Vagina (tissue), 2 donors: ENCODE data around the gene KBTBD4.

Source experiments
- CTCF ChIP-seq, 3 experiments: fragments of 450-650 bp in 2 of 3; fragments of 200-600 bp in 1 of 3; sonication (generic) in 1 of 3; IDR thresholded peaks; one replicate each; pipeline ENCODE4 v1.5.1; 2017 to 2019; ENCODE audit warnings: antibody characterized with exemption in 3 of 3, mild to moderate bottlenecking in 2 of 3, moderate library complexity in 2 of 3
- POLR2A ChIP-seq, 2 donors: fragments of 450-650 bp; IDR thresholded peaks; one replicate each; pipeline ENCODE4 v1.6.1; 2017; ENCODE audit warnings: antibody characterized with exemption in 2 of 2, mild to moderate bottlenecking in 2 of 2, moderate library complexity in 2 of 2
- POLR2AphosphoS5 ChIP-seq, 2 donors: sonication (generic); formaldehyde crosslinking; IDR thresholded peaks; one replicate each; pipeline ENCODE4 v1.9.0; 2017; ENCODE audit warnings: antibody characterized with exemption in 2 of 2, mild to moderate bottlenecking in 2 of 2, low read depth in 1 of 2; ENCODE audit not compliant: insufficient read depth in 1 of 2

- no peak for TF ChIP-seq POLR2AphosphoS5 (IDR thresholded peaks at IDR 0.05; ENCODE audit: insufficient read depth in 1 of 2, low read depth in 1 of 2)
- TF ChIP-seq CTCF (IDR thresholded peaks at IDR 0.05) = no peak
- TF ChIP-seq POLR2A (IDR thresholded peaks at IDR 0.05) = no peak
Measured at GRCh38 chr11:47532597-47533213, 46.1 kb downstream of the KBTBD4 start.
